ENCODE results near the gene CSGALNACT2.

DNA sequence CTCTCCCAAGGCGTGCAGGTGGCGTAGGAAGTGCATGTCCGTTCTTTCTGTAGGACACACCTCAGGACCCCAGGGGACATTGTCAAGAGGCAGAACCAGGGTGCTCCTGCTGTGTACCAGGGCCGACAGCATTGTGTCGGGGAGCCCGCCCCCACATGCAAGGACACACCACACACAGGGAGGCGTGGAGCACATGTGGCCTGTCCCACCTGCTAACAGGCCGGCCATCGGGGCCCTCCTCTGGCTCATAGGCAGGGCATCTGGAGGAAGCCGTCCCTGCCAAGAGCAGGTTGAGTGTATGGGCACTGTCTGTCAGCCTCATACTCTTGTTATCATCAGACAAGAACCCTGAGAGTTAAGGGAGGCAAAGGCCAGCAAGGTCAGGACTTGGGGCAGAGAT lies 48.7 kb upstream of the CSGALNACT2 start:
- no peak for TF ChIP-seq POLR2AphosphoS2 (IDR thresholded peaks at IDR 0.05; ENCODE audit: low read depth, low read length)
- TF ChIP-seq, protein P1, sequence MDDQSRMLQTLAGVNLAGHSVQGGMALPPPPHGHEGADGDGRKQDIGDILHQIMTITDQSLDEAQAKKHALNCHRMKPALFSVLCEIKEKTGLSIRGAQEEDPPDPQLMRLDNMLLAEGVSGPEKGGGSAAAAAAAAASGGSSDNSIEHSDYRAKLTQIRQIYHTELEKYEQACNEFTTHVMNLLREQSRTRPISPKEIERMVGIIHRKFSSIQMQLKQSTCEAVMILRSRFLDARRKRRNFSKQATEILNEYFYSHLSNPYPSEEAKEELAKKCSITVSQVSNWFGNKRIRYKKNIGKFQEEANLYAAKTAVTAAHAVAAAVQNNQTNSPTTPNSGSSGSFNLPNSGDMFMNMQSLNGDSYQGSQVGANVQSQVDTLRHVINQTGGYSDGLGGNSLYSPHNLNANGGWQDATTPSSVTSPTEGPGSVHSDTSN (IDR thresholded peaks at IDR 0.05; ENCODE audit: insufficient replicate concordance, low read depth, low read length), result no peak
- no peak for TF ChIP-seq RCOR1 (conservative IDR thresholded peaks at IDR 0.05; ENCODE audit: low read depth, low read length)
- TF ChIP-seq BHLHE40 (IDR thresholded peaks at IDR 0.05; ENCODE audit: borderline replicate concordance in 1 of 2, low read depth in 2 of 2, low read length in 1 of 2), result no peak
- TF ChIP-seq SRF (IDR thresholded peaks at IDR 0.05; ENCODE audit: low read depth in 2 of 2, low read length in 2 of 2), result no peak
- no peak for TF ChIP-seq NFYB (IDR thresholded peaks at IDR 0.05; ENCODE audit: insufficient read depth, low read depth, low read length)
- no peak for TF ChIP-seq JUND (IDR thresholded peaks at IDR 0.05; ENCODE audit: low read depth, low read length)
- TF ChIP-seq CREB1 (IDR thresholded peaks at IDR 0.05; ENCODE audit: low read depth), result no peak
- TF ChIP-seq, protein P2, sequence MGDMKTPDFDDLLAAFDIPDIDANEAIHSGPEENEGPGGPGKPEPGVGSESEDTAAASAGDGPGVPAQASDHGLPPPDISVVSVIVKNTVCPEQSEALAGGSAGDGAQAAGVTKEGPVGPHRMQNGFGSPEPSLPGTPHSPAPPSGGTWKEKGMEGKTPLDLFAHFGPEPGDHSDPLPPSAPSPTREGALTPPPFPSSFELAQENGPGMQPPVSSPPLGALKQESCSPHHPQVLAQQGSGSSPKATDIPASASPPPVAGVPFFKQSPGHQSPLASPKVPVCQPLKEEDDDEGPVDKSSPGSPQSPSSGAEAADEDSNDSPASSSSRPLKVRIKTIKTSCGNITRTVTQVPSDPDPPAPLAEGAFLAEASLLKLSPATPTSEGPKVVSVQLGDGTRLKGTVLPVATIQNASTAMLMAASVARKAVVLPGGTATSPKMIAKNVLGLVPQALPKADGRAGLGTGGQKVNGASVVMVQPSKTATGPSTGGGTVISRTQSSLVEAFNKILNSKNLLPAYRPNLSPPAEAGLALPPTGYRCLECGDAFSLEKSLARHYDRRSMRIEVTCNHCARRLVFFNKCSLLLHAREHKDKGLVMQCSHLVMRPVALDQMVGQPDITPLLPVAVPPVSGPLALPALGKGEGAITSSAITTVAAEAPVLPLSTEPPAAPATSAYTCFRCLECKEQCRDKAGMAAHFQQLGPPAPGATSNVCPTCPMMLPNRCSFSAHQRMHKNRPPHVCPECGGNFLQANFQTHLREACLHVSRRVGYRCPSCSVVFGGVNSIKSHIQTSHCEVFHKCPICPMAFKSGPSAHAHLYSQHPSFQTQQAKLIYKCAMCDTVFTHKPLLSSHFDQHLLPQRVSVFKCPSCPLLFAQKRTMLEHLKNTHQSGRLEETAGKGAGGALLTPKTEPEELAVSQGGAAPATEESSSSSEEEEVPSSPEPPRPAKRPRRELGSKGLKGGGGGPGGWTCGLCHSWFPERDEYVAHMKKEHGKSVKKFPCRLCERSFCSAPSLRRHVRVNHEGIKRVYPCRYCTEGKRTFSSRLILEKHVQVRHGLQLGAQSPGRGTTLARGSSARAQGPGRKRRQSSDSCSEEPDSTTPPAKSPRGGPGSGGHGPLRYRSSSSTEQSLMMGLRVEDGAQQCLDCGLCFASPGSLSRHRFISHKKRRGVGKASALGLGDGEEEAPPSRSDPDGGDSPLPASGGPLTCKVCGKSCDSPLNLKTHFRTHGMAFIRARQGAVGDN (IDR thresholded peaks at IDR 0.05), result no peak
- TF ChIP-seq, protein P3, sequence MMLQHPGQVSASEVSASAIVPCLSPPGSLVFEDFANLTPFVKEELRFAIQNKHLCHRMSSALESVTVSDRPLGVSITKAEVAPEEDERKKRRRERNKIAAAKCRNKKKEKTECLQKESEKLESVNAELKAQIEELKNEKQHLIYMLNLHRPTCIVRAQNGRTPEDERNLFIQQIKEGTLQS (IDR thresholded peaks at IDR 0.05; ENCODE audit: borderline replicate concordance, extremely low read depth, low read depth, low read length), result no peak
- TF ChIP-seq EZH2 (IDR thresholded peaks at IDR 0.05; ENCODE audit: borderline replicate concordance, control insufficient read depth, low read depth, low read length), result no peak
